Posterior cingulate gyrus (tissue), 11 donors: ENCODE measurements around the gene SLC66A2.
"Not testable (repeated sequence)": the region's sequence is repeated elsewhere in the genome, so short reads cannot be mapped to it uniquely, and the experiment has no call there.

Source experiments
- DNase-seq, 10 donors: peaks; one replicate each; pipeline versions ENCODE4 v3.0.0 to v3.0.0-alpha.2; 2020 to 2021; ENCODE audit warnings: mixed read lengths in 3 of 10
- intact Hi-C: fragments of 100-400 bp; cut with DNase I; formaldehyde crosslinking; loops from one replicate; pipeline ENCODE4 v1.15.1; 2023

The SLC66A2 gene

GRCh38 chr18:79890674-79891073 lies 60.8 kb downstream of the SLC66A2 start:
- intact Hi-C loops = no loop called here
- no peak for DNase-seq

- peak in 1 of 10 donors; percentile 43 for DNase-seq
Measured at GRCh38 chr18:79889569-79889968, 61.9 kb downstream of the SLC66A2 start.

GRCh38 chr18:79888016-79888415 lies 63.4 kb downstream of the SLC66A2 start:
- intact Hi-C loops = no loop called here
- DNase-seq = peak in 3 of 10 donors; percentile 1 to 62 (median 49)

More at GRCh38 chr18:79889569-79889968, 61.9 kb downstream of the SLC66A2 start:
- intact Hi-C loops = no loop called here

GRCh38 chr18:79887181-79888000 lies 64.1 kb downstream of the SLC66A2 start:
- peak in 3 of 10 donors; percentile 7 to 77 (median 51) for DNase-seq
- intact Hi-C loops = loop anchor here (2.0 kb wide), 1 partner anchor 73 kb away; no protein-coding TSS in a partner anchor

GRCh38 chr18:79884963-79885728 lies 66.3 kb downstream of the SLC66A2 start:
- peak in 1 of 10 donors; percentile 29 for DNase-seq
- intact Hi-C loops = no loop called here

GRCh38 chr18:79884294-79884962 lies 67.0 kb downstream of the SLC66A2 start:
- intact Hi-C loops = no loop called here

GRCh38 chr18:79883461-79884293 lies 67.8 kb downstream of the SLC66A2 start:
- intact Hi-C loops = no loop called here
- peak in 3 of 10 donors; percentile 8 to 67 (median 50) for DNase-seq

More at GRCh38 chr18:79884294-79884962, 67.0 kb downstream of the SLC66A2 start:
- DNase-seq = peak in 3 of 10 donors; percentile 4 to 71 (median 55)

GRCh38 chr18:79882522-79883241 lies 68.8 kb downstream of the SLC66A2 start:
- DNase-seq = peak in 2 of 10 donors; percentile 66 to 70
- intact Hi-C loops = no loop called here

- intact Hi-C loops = no loop called here
- peak in 4 of 10 donors; percentile 47 to 84 (median 79) for DNase-seq
Measured at GRCh38 chr18:79881695-79882094, 69.8 kb downstream of the SLC66A2 start.

- DNase-seq = peak in 1 of 10 donors; percentile 20
- intact Hi-C loops = no loop called here
Measured at GRCh38 chr18:79879566-79879965, 71.9 kb downstream of the SLC66A2 start.

- peak in 3 of 10 donors; percentile 5 to 61 (median 41) for DNase-seq
- intact Hi-C loops = no loop called here
Measured at GRCh38 chr18:79878741-79879378, 72.6 kb downstream of the SLC66A2 start.

- DNase-seq = peak in 2 of 10 donors; percentile 25 to 30
- intact Hi-C loops = not testable (repeated sequence)
Measured at GRCh38 chr18:79878246-79878645, 73.2 kb downstream of the SLC66A2 start.

GRCh38 chr18:79877163-79878091 lies 74.0 kb downstream of the SLC66A2 start:
- DNase-seq = peak in 3 of 10 donors; percentile 79 to 87 (median 84)
- intact Hi-C loops = no loop called here

- peak in 2 of 10 donors; percentile 82 to 85 for DNase-seq
- intact Hi-C loops = no loop called here
Measured at GRCh38 chr18:79876497-79876896, 75.0 kb downstream of the SLC66A2 start.

- intact Hi-C loops = no loop called here
- peak in 2 of 10 donors; percentile 7 to 87 for DNase-seq
Measured at GRCh38 chr18:79875931-79876461, 75.5 kb downstream of the SLC66A2 start.

- intact Hi-C loops = no loop called here
- DNase-seq = peak in 1 of 10 donors; percentile 80
Measured at GRCh38 chr18:79875531-79875919, 75.9 kb downstream of the SLC66A2 start.
